PC-3 (cell line): ENCODE data around the gene UCHL5.

Experiments
- CTCF ChIP-seq: fragments of 300-600 bp; sonication (generic); conservative IDR thresholded peaks from 2 replicates; pipeline ENCODE4 v1.5.1; 2017; ENCODE audit warnings: antibody characterized with exemption, low read depth, mild to moderate bottlenecking, low read length
- EZH2 ChIP-seq: fragments of 300-600 bp; sonication (generic); IDR thresholded peaks from one replicate; pipeline ENCODE4 v1.6.1; 2017; ENCODE audit warnings: antibody characterized with exemption, mild to moderate bottlenecking, low read length; ENCODE audit not compliant: unreplicated experiment
- EZH2phosphoT487 ChIP-seq: fragments of 300-600 bp; sonication (generic); IDR thresholded peaks from 2 replicates; pipeline ENCODE4 v1.6.1; 2018; ENCODE audit warnings: mild to moderate bottlenecking, antibody characterized with exemption, low read length, borderline replicate concordance

GRCh38 chr1:193005785-193006184 is 53.4 kb downstream of the UCHL5 start:
- TF ChIP-seq CTCF (no peak), EZH2phosphoT487 (no peak), EZH2 (no peak)
